Astrocyte (in vitro differentiated cells and primary cell): ENCODE measurements around the gene ABT1.

Source experiments
- EZH2 ChIP-seq: IDR thresholded peaks from 2 replicates; pipeline ENCODE4 v1.6.1; 2012; ENCODE audit warnings: mild to moderate bottlenecking, low read length, inconsistent platforms; ENCODE audit not compliant: insufficient read depth
- TF ChIP-seq, protein P1 (sequence below): IDR thresholded peaks from 2 replicates; pipeline ENCODE4 v1.5.1; 2011; ENCODE audit warnings: low read depth, mild to moderate bottlenecking, inconsistent platforms, low read length, moderate library complexity; ENCODE audit not compliant: insufficient read depth

DNA sequence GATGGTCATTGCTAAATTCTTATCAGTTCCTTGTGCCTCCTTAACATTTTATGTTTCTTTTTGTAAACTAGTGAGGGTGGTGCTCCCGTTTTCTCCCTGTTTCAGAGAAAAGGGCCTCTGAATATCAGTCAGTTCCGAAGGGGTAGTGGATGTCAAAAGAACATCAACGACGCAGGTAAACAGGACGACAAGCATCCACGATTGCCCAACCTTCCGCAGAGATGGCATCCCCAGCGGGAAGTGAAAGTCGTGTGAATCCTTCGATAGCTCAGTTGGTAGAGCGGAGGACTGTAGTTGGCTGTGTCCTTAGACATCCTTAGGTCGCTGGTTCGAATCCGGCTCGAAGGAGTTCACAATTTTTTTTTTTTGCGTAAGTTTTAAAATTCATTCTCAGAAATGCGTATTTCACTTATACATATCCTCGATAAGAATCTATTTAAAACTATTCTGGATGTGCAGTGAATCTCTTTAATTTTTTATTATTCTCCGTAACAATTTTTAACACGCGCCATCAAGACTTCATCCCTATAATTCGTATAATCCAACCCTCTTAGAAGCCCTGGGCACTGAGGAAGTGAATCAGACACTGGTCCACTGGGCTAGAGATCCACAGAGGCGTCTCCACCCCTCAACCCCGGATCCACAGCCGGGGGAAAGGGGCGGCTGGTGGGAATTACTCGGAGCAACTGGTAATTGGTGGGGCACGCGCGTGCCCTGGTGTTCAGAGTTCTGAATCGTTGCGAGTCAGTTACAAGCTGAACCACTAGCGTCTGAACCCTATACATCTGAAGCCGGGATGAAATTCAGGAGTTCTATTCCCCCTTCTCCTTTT is 27.9 kb upstream of the ABT1 start:
- TF ChIP-seq, protein P1, sequence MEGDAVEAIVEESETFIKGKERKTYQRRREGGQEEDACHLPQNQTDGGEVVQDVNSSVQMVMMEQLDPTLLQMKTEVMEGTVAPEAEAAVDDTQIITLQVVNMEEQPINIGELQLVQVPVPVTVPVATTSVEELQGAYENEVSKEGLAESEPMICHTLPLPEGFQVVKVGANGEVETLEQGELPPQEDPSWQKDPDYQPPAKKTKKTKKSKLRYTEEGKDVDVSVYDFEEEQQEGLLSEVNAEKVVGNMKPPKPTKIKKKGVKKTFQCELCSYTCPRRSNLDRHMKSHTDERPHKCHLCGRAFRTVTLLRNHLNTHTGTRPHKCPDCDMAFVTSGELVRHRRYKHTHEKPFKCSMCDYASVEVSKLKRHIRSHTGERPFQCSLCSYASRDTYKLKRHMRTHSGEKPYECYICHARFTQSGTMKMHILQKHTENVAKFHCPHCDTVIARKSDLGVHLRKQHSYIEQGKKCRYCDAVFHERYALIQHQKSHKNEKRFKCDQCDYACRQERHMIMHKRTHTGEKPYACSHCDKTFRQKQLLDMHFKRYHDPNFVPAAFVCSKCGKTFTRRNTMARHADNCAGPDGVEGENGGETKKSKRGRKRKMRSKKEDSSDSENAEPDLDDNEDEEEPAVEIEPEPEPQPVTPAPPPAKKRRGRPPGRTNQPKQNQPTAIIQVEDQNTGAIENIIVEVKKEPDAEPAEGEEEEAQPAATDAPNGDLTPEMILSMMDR = no peak
- TF ChIP-seq EZH2 = no peak
